ENCODE results near the gene NOX3.

The NOX3 gene

GRCh38 chr6:155499574-155499973 lies 43.9 kb upstream of the NOX3 start:
- no peak overlapping the region for H3K27ac ChIP-seq (replicated peaks)
- no peak overlapping the region for H3K4me3 ChIP-seq (replicated peaks; ENCODE audit: insufficient read depth, low read length)
- TF ChIP-seq POLR2AphosphoS5 (IDR thresholded peaks at IDR 0.05; ENCODE audit: low read depth) (no peak), GABPA (IDR thresholded peaks at IDR 0.05; ENCODE audit: low read depth) (no peak), SPI1 (IDR thresholded peaks at IDR 0.05; ENCODE audit: borderline replicate concordance, low read depth) (no peak), CTCF (IDR thresholded peaks at IDR 0.05; ENCODE audit: insufficient read depth, low read length) (no peak)
- TF ChIP-seq, protein P1, sequence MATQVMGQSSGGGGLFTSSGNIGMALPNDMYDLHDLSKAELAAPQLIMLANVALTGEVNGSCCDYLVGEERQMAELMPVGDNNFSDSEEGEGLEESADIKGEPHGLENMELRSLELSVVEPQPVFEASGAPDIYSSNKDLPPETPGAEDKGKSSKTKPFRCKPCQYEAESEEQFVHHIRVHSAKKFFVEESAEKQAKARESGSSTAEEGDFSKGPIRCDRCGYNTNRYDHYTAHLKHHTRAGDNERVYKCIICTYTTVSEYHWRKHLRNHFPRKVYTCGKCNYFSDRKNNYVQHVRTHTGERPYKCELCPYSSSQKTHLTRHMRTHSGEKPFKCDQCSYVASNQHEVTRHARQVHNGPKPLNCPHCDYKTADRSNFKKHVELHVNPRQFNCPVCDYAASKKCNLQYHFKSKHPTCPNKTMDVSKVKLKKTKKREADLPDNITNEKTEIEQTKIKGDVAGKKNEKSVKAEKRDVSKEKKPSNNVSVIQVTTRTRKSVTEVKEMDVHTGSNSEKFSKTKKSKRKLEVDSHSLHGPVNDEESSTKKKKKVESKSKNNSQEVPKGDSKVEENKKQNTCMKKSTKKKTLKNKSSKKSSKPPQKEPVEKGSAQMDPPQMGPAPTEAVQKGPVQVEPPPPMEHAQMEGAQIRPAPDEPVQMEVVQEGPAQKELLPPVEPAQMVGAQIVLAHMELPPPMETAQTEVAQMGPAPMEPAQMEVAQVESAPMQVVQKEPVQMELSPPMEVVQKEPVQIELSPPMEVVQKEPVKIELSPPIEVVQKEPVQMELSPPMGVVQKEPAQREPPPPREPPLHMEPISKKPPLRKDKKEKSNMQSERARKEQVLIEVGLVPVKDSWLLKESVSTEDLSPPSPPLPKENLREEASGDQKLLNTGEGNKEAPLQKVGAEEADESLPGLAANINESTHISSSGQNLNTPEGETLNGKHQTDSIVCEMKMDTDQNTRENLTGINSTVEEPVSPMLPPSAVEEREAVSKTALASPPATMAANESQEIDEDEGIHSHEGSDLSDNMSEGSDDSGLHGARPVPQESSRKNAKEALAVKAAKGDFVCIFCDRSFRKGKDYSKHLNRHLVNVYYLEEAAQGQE (IDR thresholded peaks at IDR 0.05; ENCODE audit: insufficient replicate concordance, low read depth) = no peak
- DNase-seq (ENCODE audit: low read depth in 1 of 2, low spot score in 1 of 2) = no peak
- no peaks in the 10 kb centered on the region for H3K27me3 ChIP-seq (ENCODE audit: insufficient read depth, poor library complexity, severe bottlenecking)

DNA sequence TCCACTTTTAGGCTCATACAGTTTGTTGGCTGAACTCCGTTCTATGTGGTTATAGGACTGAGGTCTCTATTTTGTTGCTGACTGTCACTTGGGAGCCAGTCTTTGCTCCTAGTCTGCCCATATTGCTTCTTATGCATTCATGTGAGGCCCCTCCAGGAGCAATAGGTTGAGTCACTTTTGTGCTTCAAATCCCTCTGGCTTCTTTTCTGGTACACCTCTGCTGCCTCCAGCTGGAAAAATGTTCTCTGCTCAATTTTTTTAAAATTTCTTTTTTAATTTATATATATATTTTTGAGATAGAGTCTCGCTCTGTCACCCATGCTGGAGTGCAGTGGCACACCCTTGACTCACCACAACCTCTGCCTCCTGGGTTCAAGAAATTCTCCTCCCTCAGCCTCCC lies 42.7 kb upstream of the NOX3 start:
- DNase-seq (ENCODE audit: low read depth in 1 of 2, low spot score in 1 of 2) = no peak
- TF ChIP-seq, protein P1 (IDR thresholded peaks at IDR 0.05; ENCODE audit: insufficient replicate concordance, low read depth) = no peak
- TF ChIP-seq SPI1 (IDR thresholded peaks at IDR 0.05; ENCODE audit: borderline replicate concordance, low read depth) = no peak
- no peak for TF ChIP-seq CTCF (IDR thresholded peaks at IDR 0.05; ENCODE audit: insufficient read depth, low read length)
- TF ChIP-seq POLR2AphosphoS5 (IDR thresholded peaks at IDR 0.05; ENCODE audit: low read depth) = no peak
- TF ChIP-seq GABPA (IDR thresholded peaks at IDR 0.05; ENCODE audit: low read depth) = no peak
- H3K27me3 ChIP-seq (ENCODE audit: insufficient read depth, poor library complexity, severe bottlenecking) = no peaks in the 10 kb centered on the region

DNA sequence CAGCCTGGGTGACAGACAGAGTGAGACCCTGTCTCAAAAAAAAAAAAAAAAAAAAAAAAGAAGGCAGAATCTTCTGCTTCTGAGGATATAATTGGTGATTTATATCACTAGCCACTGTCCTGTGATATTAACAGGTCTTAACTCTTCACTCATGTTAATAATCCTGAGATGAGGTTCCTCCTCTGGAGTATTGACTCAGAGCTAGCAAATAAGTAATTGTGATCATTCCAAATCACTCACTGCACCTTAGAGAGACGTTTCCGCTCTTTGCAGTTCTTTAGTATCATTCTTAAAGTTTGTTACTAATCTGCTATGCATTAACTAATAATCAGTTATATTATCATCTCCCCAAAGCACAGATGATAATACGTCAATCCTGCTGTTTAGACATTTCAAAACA lies 41.6 kb upstream of the NOX3 start:
- no peak for DNase-seq (ENCODE audit: low read depth in 1 of 2, low spot score in 1 of 2)
- no peaks in the 10 kb centered on the region for H3K27me3 ChIP-seq (ENCODE audit: insufficient read depth, poor library complexity, severe bottlenecking)
- TF ChIP-seq, protein P1 (IDR thresholded peaks at IDR 0.05; ENCODE audit: insufficient replicate concordance, low read depth) = no peak
- no peak for TF ChIP-seq GABPA (IDR thresholded peaks at IDR 0.05; ENCODE audit: low read depth)
- no peak overlapping the region for H3K27ac ChIP-seq (replicated peaks)
- H3K4me3 ChIP-seq (replicated peaks; ENCODE audit: insufficient read depth, low read length) = no peak overlapping the region

More for the DNA sequence above, 42.7 kb upstream of the NOX3 start:
- Histone ChIP-seq H3K27ac (replicated peaks) (no peak overlapping the region), H3K4me3 (replicated peaks; ENCODE audit: insufficient read depth, low read length) (no peak overlapping the region)
